Measurements from ENCODE around the gene IGLON5.
A peak's percentile ranks its signal among the peaks of the same experiment; 100 is the strongest.

IGLON5 gene

DNA sequence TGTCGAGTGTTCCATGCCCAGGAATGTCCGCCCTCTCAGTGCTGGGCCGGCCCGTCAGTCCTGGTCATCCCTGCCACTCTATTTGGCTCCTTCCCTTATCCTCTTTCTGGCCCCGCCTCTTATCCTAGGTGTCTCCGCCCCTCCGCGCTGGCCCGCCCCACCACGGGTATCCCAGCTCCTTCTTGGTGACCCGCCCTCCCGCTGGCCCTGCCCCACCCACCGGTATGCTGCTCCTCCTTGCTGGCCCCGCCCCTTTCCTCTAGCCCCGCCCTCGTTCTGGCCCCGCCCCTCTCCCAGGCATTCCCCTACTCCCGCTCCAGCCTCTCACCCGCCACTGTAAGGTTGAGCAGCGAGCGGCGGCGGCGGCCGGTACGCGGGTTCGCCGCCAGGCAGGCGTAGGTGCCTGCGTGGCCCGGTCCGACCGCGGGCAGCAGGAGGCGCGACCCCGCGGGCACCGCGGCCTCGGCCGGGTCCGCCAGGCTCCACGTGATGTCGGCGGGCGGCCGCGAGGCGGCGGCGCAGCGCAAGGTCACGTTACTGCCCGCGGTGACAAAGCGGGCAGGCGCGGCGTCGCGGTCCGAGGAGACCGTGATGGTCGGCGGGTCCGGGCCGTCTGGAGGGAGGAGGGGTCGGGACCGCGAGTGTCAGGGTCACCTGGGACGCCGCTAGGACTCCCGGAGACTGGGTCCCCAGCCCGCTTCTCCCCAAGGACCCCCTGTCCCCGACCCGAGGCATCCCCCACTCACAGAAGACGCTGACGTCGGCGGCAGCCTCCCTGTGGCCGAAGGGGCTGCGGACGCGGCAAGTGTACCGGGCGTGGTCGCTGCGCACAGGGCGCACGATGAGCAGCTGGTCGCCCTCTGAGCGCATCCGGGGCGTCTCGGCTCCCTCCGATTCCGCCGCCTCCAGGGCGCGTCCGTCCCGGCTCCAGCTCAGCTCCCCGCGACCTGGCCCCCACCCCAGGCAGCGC is 28.5 kb downstream of the IGLON5 start:
- DNase-seq = peak; percentile 77

DNA sequence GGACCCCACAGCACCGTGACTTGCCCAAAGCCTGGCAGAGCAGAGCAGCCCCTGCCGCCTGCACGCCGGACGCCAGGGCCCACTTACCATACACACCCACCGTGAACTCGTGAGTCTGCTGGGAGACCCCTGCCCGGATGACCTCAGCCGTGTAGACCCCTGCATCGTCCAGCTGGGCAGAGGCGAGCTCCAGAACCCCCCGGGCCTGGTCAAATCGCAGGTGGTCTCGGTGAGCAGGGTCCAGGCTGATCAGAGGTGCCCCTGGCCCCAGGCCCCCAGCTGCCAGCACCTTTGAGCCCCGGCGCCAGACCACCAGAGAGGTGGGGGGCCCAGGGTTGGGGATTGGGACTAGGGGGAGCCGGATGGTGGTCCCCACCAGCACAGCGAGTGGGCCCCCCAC is 29.6 kb downstream of the IGLON5 start:
- no peak for DNase-seq

DNA sequence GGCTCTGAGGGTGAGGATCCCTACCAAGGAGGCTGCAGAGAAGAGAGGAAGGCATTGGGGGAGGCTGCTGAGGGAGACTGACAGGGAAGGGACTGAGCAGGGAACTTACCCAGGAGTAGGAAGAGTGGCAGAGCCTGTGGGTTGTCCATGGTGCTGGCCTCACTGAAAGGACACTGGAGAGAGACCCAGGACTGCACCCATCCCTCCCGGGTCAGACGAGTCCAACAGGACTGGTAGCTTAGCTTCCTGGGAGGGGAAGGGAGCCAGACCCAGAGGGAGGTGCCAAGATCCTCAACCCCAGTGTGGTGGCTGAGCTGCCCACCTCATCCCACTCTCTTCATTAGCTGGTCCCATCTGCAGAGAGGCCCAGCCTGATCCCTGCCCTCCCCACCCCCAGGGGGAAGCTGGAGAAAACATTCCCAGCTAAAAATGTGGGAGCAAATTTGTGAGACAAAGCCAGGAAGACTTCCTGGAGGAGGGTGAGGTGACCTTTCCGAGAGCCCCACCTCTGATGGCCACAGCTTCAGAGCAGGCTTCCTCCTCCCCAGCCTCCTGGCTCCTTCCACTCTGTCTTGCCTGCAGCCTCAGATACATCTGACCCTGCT is 30.6 kb downstream of the IGLON5 start, which contains the start of gene VSIG10L:
TSS of gene VSIG10L (minus strand) at position 164 of the 605 bp plus-strand sequence. CDS start at position 149, 15 bp downstream.
- no peak for DNase-seq

GRCh38 chr19:51342631-51343569 is 31.5 kb downstream of the IGLON5 start:
- no peak for DNase-seq

DNA sequence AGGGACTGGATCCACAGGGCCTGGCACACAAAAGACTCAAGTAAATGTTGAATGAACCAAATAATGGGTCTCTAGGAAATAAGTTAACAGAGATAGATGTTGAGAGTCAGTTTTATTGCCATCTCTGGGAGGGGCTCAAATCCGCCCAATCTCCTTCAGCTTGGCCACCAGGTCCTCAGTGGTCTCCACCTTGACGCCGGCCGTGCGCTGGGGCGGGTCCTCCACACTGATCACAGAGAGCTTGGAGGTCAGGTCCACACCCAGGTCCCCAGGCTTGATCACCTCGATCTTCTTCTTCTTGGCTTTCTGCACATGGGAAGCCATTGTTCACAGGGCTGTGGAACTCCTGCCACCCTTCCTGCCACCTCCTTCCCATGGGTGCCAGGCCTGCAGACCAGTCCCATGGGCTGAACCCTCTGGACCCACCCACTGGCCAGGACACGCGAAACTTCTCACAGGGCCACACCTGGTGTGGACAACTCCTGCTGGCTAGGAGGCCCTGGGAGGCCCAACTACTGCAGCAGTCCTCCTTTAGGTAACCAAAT is 33.7 kb downstream of the IGLON5 start:
- no peak for DNase-seq

- DNase-seq = no peak
These were observed 35.3 kb downstream of the IGLON5 start for GRCh38 chr19:51346742-51347141.

- DNase-seq = no peak
These were observed 35.9 kb downstream of the IGLON5 start for GRCh38 chr19:51347209-51347928.

- no peak for DNase-seq
These were observed 40.0 kb downstream of the IGLON5 start for GRCh38 chr19:51351266-51351990.

DNA sequence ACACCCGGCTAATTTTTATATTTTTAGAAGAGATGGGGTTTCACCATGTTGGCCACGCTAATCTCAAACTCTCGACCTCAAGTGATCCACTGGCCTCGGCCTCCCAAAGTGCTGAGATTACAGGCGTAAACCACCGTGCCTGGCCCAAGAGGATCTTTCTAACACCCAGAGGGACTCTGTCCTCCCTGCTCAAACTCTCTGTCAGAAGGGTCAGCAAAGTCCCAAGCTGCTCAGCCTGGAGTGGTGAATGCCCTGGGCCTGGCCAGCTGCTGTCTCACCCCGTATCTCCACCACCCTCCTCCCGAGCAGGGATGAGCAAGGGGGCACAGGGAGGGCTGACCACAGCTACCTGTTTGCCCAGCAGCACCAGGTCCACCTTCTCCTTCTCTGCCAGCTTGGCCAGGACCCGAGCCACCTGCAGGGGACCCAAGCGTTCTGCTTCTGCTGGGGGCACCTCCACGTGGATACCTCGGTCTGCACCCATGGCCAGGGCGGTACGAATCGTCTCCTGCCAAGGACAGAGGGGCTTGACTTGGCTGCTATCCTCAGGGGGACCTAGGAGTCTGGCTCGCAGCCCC is 41.4 kb downstream of the IGLON5 start:
- no peak for DNase-seq

- DNase-seq = no peak
These were observed 42.8 kb downstream of the IGLON5 start for GRCh38 chr19:51354103-51354741.

- DNase-seq = no peak
These were observed 43.3 kb downstream of the IGLON5 start for GRCh38 chr19:51354742-51355148.

DNA sequence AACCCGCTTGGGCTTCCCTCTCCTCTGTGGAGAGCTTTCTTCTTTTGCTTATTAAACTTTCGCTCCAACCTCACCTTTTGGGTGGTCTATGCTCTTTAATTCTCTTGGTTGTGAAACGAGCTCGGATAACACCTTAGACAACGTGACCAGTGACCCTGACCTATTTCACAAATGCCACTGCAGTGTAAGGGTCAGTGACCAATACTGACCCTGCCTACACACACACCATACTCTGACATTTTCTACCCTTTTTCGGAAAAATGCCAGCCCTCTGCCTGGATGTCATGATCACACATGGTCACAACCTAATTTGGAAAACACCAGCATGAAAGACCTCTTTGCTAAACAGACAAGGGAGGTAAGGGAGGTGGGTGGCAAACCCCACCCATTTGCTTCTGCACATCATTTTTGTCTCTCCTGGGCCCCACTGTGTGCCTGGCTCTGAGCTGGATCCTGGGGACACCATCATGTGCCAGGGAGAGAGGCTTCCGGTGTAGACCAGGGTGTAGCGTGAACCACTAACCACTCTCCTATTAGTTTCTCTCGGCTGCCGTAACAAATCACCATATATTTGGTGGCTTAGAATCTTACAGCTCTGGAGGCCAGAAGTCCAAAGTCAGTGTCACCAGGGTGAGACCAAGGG is 44.8 kb downstream of the IGLON5 start:
- DNase-seq = no peak

DNA sequence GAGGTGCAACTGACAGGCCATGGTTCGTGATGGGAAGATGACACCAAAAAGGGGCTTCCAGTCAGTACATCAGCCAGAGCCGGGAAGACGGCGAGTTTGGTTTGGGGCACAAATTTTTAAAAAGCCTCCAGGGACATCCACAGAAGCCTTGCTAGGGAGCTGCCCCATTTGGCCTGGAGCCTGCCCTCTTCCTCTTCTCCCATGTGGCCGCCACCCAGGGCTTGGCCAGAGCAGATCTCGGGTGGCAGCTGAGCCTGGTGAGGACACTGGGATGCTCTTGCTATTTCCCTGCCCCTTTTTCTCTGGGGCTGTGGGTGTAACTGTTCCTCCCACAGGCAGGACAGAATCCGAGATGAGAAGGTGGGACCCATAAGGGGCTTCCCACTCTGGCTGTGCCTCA is 46.5 kb downstream of the IGLON5 start:
- DNase-seq = no peak

DNA sequence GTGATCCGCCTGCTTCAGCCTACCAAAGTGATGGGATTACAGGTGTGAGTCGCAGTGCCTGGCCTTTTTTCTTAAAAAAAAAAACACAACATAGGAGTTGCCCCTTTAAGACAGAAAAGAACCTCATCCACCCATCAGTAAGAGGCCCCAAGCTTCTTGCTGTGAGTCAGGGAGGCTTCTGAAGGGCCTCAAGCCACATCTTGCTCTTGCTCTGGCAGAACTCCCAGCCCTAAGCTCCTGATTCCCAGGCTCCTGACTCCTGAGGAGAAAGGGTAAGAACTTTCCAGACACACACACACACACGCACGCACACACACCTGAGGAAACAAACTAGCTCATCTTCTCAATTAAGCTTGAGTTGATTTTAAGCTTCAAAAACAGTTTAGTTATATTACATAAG is 47.9 kb downstream of the IGLON5 start:
- DNase-seq = no peak

- no peak for DNase-seq
These were observed 49.8 kb downstream of the IGLON5 start for GRCh38 chr19:51361239-51361638.

GRCh38 chr19:51364200-51365106 is 53.0 kb downstream of the IGLON5 start:
- no peak for DNase-seq

GRCh38 chr19:51365211-51365964 is 53.9 kb downstream of the IGLON5 start:
- peak; percentile 40 for DNase-seq

- no peak for DNase-seq
These were observed 54.5 kb downstream of the IGLON5 start, which contains the start of gene ETFB for GRCh38 chr19:51365965-51366388. Gene ETFB (minus strand): TSS chr19:51366388. CDS start chr19:51366326, 62 bp downstream.
